ENCODE data around the gene FLCN. TPM values are rescaled to one million over a fixed set of nuclear protein-coding genes. Genes with fewer than 3 reads are reported as not detected.

Gene FLCN
- total and polyA plus RNA-seq, 2 donors: 14.4 to 14.6 TPM

DNA sequence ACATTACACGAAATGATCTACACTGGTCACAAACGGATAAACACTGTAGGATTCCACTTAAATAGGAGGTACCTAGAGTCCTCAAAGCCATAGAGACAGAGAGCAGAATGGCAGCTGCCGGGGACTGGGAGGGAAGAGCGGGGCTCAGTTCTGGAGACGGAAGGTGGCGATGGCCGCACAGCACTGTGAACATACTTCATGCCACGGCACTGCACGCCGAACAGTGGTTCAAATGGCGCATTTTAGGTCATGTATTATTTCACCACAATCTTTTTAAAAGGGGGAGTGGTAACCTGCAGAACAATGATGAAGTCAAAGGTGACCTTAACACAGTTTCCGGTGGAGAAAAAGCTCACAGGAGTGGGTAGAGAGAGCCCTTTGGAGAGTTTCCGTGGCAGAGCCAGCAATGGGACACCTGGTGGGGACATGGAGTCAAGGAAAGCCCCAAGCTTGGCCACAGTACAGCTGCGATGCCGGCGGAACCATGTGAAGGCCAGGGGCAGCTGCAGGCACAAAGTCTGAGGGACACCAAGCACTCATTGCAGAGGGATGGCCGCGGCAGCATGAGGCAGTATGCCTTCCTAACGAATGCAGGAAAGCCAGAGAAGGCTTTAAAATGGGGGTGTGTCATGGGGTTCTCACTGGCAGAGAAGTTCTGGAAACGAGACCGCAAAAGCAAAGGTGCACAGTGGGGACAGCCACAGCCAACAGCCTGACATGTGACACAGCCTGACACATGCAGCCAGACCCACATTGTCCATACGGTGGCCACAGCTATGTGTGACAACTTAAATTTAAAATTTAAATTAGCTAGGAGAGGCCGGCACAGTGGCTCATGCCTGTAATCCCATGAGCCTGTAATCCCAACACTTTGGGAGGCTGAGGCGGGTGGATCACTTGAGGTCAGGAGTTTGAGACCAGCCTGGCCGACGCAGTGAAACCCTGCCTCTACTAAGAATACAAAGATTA lies 7.3 kb downstream of the FLCN start:
- Histone ChIP-seq H3K9me3 (ENCODE audit: control insufficient read depth in 2 of 2, insufficient read depth in 1 of 2, low read length in 1 of 2) (no peaks in the 10 kb centered on the region), H3K4me1 (ENCODE audit: control insufficient read depth in 2 of 2, insufficient read depth in 2 of 2, low read length in 2 of 2) (no peaks in the 10 kb centered on the region), H3K36me3 (ENCODE audit: control insufficient read depth in 2 of 2, insufficient read depth in 2 of 2, low read length in 1 of 2) (peaks cover 64 to 71% of the 10 kb centered on the region in 2 donors), H3K27ac (ENCODE audit: low read depth in 1 of 2, low read length in 1 of 2) (no peak overlapping the region), H3K27me3 (ENCODE audit: control insufficient read depth in 2 of 2, insufficient read depth in 1 of 2, low read length in 1 of 2) (no peaks in the 10 kb centered on the region), H3K4me3 (ENCODE audit: low read length in 2 of 2) (no peak overlapping the region)
- DNase-seq (ENCODE audit: low read depth in 6 of 9, low spot score in 9 of 9): no peak
- 95% methylated on average over 26 of the region's 26 CpGs for WGBS

DNA sequence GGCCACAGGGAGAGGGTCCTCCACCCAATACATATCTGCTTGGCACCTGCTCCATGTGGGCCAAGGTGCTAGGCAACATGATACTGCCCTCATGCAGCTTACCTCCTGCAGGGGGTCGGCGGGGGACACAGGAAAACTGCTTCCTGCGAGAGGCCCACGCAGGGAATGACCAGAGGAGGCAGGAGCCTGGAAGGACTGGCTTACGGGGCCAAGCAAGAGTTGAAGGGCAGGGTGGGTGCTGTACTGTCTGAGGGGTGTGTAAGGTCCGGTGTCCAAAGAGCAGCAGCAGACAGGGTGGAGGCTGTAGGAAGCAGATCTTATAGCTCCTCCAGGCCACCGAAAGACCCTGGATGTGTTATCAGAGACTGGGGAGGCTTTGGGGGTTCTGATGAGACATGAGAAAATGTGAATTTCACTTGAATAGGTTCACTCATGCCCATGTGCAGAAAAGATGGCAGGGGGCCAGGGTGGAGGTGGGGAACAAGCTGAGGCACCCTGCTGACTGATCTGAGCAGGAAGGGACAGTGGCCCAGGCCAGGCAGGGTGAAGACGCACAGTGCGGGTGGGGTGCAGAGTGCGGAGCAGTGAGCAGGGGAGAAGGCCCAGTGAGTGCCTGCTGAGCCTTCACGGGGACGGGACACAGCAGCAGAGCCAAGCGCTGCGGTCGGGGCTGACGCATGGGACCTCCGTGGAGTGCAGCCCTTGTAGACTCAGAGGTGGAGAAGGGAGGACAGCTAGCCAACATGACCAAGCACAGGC lies 8.3 kb downstream of the FLCN start:
- Histone ChIP-seq H3K9me3 (ENCODE audit: control insufficient read depth in 2 of 2, insufficient read depth in 1 of 2, low read length in 1 of 2) (no peaks in the 10 kb centered on the region), H3K4me3 (ENCODE audit: low read length in 2 of 2) (no peak overlapping the region), H3K4me1 (ENCODE audit: control insufficient read depth in 2 of 2, insufficient read depth in 2 of 2, low read length in 2 of 2) (no peaks in the 10 kb centered on the region), H3K27ac (ENCODE audit: low read depth in 1 of 2, low read length in 1 of 2) (no peak overlapping the region), H3K27me3 (ENCODE audit: control insufficient read depth in 2 of 2, insufficient read depth in 1 of 2, low read length in 1 of 2) (no peaks in the 10 kb centered on the region), H3K36me3 (ENCODE audit: control insufficient read depth in 2 of 2, insufficient read depth in 2 of 2, low read length in 1 of 2) (peaks cover 74 to 80% of the 10 kb centered on the region in 2 donors)
- 97% methylated on average over 17 of the region's 17 CpGs for WGBS
- no peak for DNase-seq (ENCODE audit: low read depth in 6 of 9, low spot score in 9 of 9)

DNA sequence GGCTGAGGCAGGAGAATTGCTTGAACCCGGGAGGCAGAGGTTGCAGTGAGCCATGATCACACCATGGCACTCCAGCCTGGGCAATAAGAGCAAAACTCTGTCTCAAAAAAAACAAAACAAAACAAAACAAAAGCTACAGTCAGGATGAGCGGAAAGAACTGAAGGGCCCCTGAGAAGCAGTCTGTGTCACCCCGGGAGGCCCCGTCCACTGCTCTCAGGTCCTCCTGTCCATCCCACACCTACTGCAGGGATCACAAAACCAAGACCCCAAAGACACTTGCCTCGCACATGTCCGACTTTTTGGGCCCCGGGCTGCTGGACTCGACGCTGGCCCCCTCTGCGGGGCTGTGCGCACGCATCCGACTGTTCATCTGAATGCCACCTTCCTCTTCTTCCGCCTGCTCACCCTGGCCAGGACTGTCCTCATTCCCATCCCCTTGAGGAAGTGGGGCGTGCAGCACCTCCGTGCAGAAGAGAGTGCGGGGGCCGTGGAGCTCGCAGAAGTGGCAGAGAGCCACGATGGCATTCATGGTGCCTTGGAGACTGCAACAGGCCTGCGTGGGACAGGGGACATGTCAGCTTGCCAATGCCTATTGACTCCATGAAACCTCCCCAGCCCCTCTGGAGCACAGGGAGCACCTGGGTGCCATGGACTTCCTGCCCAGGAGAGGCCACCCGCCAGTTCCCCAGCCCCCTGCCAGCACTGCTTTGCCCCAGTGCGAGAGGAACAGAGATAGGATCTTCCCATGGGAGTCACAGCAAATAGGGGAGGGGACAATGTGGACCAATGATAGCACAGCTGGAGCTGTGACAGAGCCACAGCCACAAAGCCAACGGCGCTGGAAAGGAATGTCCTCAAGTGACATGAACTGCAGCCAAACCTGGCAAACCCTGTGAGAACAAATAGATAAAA lies 9.1 kb downstream of the FLCN start:
- no peaks in the 10 kb centered on the region for H3K27me3 ChIP-seq (ENCODE audit: control insufficient read depth in 2 of 2, insufficient read depth in 1 of 2, low read length in 1 of 2)
- no peaks in the 10 kb centered on the region for H3K9me3 ChIP-seq (ENCODE audit: control insufficient read depth in 2 of 2, insufficient read depth in 1 of 2, low read length in 1 of 2)
- 97% methylated on average over 25 of the region's 25 CpGs for WGBS
- peaks cover 79 to 85% of the 10 kb centered on the region in 2 donors for H3K36me3 ChIP-seq (ENCODE audit: control insufficient read depth in 2 of 2, insufficient read depth in 2 of 2, low read length in 1 of 2)
- H3K4me1 ChIP-seq (ENCODE audit: control insufficient read depth in 2 of 2, insufficient read depth in 2 of 2, low read length in 2 of 2): no peaks in the 10 kb centered on the region
- H3K27ac ChIP-seq (ENCODE audit: low read depth in 1 of 2, low read length in 1 of 2): no peak overlapping the region
- DNase-seq (ENCODE audit: low read depth in 6 of 9, low spot score in 9 of 9): no peak
- no peak overlapping the region for H3K4me3 ChIP-seq (ENCODE audit: low read length in 2 of 2)

DNA sequence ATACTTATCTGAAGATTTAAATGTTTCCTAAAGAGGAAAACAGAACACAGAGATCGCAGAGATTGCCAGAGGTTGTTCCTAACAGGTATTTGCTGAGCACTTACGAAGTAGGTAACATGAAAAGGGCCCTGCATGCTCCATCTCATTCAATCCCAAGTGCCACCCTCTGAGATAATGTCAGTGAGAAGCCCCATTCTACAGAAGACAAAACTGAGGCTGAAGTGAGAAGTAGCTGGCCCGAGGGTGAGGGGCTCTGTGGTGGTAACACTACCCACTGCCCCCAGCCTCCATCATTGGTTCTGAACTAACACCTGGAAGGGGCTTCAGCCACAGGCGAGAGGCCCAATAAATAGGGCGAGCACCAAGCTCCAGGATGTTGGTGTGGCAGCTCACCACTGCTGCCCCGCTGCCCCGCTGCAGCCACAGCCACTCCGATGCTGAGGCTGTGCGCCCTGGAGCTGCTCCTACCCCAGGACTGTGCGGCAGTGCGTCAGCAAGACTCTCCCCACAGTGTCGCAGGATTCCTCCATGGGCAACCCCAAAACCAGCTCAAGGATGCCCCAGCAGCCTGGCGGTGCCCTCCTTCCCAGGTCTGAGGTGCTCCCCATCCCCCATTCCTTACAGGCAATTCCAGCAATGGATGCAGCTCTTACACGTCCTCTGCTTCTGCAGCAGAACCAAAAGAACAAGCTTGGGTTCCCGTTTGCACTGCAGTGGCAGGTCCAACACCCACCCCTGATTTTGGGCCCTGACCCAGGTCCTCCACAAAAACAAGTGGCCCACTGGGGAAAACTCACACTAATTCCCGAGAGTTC lies 10.3 kb downstream of the FLCN start:
- 98% methylated on average over 16 of the region's 16 CpGs for WGBS
- H3K4me3 ChIP-seq (ENCODE audit: low read length in 2 of 2): no peak overlapping the region
- H3K27me3 ChIP-seq (ENCODE audit: control insufficient read depth in 2 of 2, insufficient read depth in 1 of 2, low read length in 1 of 2): no peaks in the 10 kb centered on the region
- no peaks in the 10 kb centered on the region for H3K4me1 ChIP-seq (ENCODE audit: control insufficient read depth in 2 of 2, insufficient read depth in 2 of 2, low read length in 2 of 2)
- no peak overlapping the region for H3K27ac ChIP-seq (ENCODE audit: low read depth in 1 of 2, low read length in 1 of 2)
- no peaks in the 10 kb centered on the region for H3K9me3 ChIP-seq (ENCODE audit: control insufficient read depth in 2 of 2, insufficient read depth in 1 of 2, low read length in 1 of 2)
- peaks cover 78 to 83% of the 10 kb centered on the region in 2 donors for H3K36me3 ChIP-seq (ENCODE audit: control insufficient read depth in 2 of 2, insufficient read depth in 2 of 2, low read length in 1 of 2)
- DNase-seq (ENCODE audit: low read depth in 6 of 9, low spot score in 9 of 9): no peak

DNA sequence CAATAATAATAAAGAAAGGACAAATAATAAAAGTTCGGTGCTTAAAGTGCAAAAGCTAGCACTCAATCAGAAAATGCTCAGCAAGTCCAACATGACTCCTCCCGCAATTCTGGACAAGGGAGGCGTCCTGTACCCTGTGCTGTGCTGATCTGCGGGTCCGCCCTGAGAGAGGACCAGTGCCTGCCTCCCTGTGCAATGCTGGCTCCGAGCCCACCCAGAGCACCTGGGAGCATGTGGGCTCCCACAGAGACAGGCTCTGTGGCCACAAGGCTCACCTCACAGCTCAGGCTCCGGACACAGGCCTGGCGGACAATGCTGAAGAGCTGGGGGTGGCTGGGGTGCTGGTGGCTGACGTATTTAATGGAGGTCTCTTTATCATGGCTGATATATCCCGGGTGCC lies 11.1 kb downstream of the FLCN start:
- Histone ChIP-seq H3K36me3 (ENCODE audit: control insufficient read depth in 2 of 2, insufficient read depth in 2 of 2, low read length in 1 of 2) (peaks cover 82 to 84% of the 10 kb centered on the region in 2 donors), H3K4me3 (ENCODE audit: low read length in 2 of 2) (no peak overlapping the region), H3K4me1 (ENCODE audit: control insufficient read depth in 2 of 2, insufficient read depth in 2 of 2, low read length in 2 of 2) (no peaks in the 10 kb centered on the region), H3K27ac (ENCODE audit: low read depth in 1 of 2, low read length in 1 of 2) (no peak overlapping the region), H3K27me3 (ENCODE audit: control insufficient read depth in 2 of 2, insufficient read depth in 1 of 2, low read length in 1 of 2) (no peaks in the 10 kb centered on the region), H3K9me3 (ENCODE audit: control insufficient read depth in 2 of 2, insufficient read depth in 1 of 2, low read length in 1 of 2) (no peaks in the 10 kb centered on the region)
- DNase-seq (ENCODE audit: low read depth in 6 of 9, low spot score in 9 of 9): no peak
- 99% methylated on average over 10 of the region's 10 CpGs for WGBS

DNA sequence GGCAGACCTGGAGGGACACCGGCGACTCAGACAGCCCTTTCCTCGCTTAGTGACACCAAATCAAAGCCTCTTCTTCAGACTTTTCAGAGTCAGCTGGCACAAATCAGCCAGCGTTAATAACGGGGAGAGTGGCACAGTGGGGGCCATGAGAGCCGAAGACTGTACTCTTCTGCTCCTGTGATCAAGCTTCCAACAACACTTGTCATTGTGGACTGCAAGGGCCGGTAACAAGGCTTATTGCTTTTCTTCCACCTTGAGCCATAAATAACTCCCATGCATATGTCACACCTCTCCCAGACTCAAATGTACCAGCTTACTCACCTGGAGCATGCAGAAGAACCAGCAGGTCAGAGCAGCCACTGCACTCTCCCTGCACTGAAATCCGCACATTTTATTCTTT lies 12.8 kb downstream of the FLCN start:
- H3K4me3 ChIP-seq (ENCODE audit: low read length in 2 of 2): no peak overlapping the region
- no peaks in the 10 kb centered on the region for H3K27me3 ChIP-seq (ENCODE audit: control insufficient read depth in 2 of 2, insufficient read depth in 1 of 2, low read length in 1 of 2)
- DNase-seq (ENCODE audit: low read depth in 6 of 9, low spot score in 9 of 9): no peak
- no peaks in the 10 kb centered on the region for H3K4me1 ChIP-seq (ENCODE audit: control insufficient read depth in 2 of 2, insufficient read depth in 2 of 2, low read length in 2 of 2)
- H3K9me3 ChIP-seq (ENCODE audit: control insufficient read depth in 2 of 2, insufficient read depth in 1 of 2, low read length in 1 of 2): no peaks in the 10 kb centered on the region
- 92% methylated on average over 8 of the region's 8 CpGs for WGBS
- no peak overlapping the region for H3K27ac ChIP-seq (ENCODE audit: low read depth in 1 of 2, low read length in 1 of 2)
- H3K36me3 ChIP-seq (ENCODE audit: control insufficient read depth in 2 of 2, insufficient read depth in 2 of 2, low read length in 1 of 2): peaks cover 76 to 78% of the 10 kb centered on the region in 2 donors

DNA sequence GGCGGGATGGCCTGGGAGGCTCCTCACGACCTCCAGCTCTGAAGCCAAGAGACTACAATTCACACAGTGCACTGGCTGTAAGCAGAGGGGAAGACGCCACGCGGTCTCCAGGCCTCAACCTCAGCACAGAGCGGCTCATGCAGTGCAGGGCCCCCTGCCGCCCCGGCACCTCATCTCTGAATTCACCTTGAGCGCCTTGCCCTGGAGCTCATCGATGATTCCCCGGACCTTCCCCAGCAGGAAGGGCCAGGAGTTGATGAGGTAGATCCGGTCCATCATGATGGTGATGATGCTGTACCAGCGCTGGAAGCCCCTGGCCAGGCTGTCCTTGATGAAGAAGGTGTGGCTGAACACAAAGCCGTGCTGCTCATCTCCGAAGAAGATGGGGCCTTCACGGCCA lies 13.2 kb downstream of the FLCN start:
- no peak for DNase-seq (ENCODE audit: low read depth in 6 of 9, low spot score in 9 of 9)
- WGBS: 99% methylated on average over 16 of the region's 16 CpGs

DNA sequence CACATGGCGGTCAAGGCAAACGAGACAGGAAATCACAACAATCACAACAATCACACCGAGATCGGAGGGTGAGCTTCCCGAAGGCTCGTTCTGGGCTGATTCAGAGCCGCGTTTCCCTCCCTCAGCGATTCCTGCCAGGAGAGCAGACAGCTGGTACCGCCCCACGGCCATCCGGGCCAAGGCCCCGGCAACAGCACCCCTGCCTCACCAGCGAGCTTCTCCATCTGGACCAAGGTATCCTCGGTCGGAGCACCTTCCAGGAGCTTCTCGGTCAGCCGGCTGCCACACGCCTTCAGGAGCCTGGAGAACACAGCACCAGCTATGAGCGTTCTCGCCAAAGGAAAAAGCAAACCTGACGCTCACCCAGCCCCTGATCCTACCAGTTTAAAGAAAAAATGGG lies 15.6 kb downstream of the FLCN start:
- Histone ChIP-seq H3K9me3 (ENCODE audit: control insufficient read depth in 2 of 2, insufficient read depth in 1 of 2, low read length in 1 of 2) (no peaks in the 10 kb centered on the region), H3K4me1 (ENCODE audit: control insufficient read depth in 2 of 2, insufficient read depth in 2 of 2, low read length in 2 of 2) (no peaks in the 10 kb centered on the region), H3K27ac (ENCODE audit: low read depth in 1 of 2, low read length in 1 of 2) (no peak overlapping the region), H3K27me3 (ENCODE audit: control insufficient read depth in 2 of 2, insufficient read depth in 1 of 2, low read length in 1 of 2) (no peaks in the 10 kb centered on the region), H3K4me3 (ENCODE audit: low read length in 2 of 2) (no peak overlapping the region), H3K36me3 (ENCODE audit: control insufficient read depth in 2 of 2, insufficient read depth in 2 of 2, low read length in 1 of 2) (peaks cover 73 to 79% of the 10 kb centered on the region in 2 donors)
- WGBS: 97% methylated on average over 22 of the region's 22 CpGs
- no peak for DNase-seq (ENCODE audit: low read depth in 6 of 9, low spot score in 9 of 9)

More for the DNA sequence above, 13.2 kb downstream of the FLCN start:
- H3K27ac ChIP-seq (ENCODE audit: low read depth in 1 of 2, low read length in 1 of 2): no peak overlapping the region
- no peak overlapping the region for H3K4me3 ChIP-seq (ENCODE audit: low read length in 2 of 2)
- no peaks in the 10 kb centered on the region for H3K9me3 ChIP-seq (ENCODE audit: control insufficient read depth in 2 of 2, insufficient read depth in 1 of 2, low read length in 1 of 2)
- H3K4me1 ChIP-seq (ENCODE audit: control insufficient read depth in 2 of 2, insufficient read depth in 2 of 2, low read length in 2 of 2): no peaks in the 10 kb centered on the region
- peaks cover 75 to 78% of the 10 kb centered on the region in 2 donors for H3K36me3 ChIP-seq (ENCODE audit: control insufficient read depth in 2 of 2, insufficient read depth in 2 of 2, low read length in 1 of 2)
- H3K27me3 ChIP-seq (ENCODE audit: control insufficient read depth in 2 of 2, insufficient read depth in 1 of 2, low read length in 1 of 2): no peaks in the 10 kb centered on the region

Data from thymus (tissue), 11 donors.